Neural cell (in vitro differentiated cells): ENCODE measurements around the gene PROK1.

Source experiments
- POLR2AphosphoS5 ChIP-seq: IDR thresholded peaks from 2 replicates; pipeline ENCODE4 v1.6.1; 2012
- TF ChIP-seq, protein P1 (sequence below): fragments of 450-650 bp; IDR thresholded peaks from 2 replicates; pipeline ENCODE4 v1.5.1; 2014; ENCODE audit warnings: antibody characterized with exemption, mild to moderate bottlenecking, moderate library complexity; ENCODE audit not compliant: poor library complexity, severe bottlenecking

GRCh38 chr1:110420874-110421793 lies 29.8 kb upstream of the PROK1 start:
- TF ChIP-seq, protein P1, sequence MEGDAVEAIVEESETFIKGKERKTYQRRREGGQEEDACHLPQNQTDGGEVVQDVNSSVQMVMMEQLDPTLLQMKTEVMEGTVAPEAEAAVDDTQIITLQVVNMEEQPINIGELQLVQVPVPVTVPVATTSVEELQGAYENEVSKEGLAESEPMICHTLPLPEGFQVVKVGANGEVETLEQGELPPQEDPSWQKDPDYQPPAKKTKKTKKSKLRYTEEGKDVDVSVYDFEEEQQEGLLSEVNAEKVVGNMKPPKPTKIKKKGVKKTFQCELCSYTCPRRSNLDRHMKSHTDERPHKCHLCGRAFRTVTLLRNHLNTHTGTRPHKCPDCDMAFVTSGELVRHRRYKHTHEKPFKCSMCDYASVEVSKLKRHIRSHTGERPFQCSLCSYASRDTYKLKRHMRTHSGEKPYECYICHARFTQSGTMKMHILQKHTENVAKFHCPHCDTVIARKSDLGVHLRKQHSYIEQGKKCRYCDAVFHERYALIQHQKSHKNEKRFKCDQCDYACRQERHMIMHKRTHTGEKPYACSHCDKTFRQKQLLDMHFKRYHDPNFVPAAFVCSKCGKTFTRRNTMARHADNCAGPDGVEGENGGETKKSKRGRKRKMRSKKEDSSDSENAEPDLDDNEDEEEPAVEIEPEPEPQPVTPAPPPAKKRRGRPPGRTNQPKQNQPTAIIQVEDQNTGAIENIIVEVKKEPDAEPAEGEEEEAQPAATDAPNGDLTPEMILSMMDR = no peak
- TF ChIP-seq POLR2AphosphoS5 = no peak
